Esophagus squamous epithelium (tissue), 4 donors: ENCODE measurements around the gene CTNNA3.

Experiments used
- CTCF ChIP-seq, 6 experiments: fragments of 450-650 bp in 4 of 6; fragments of 200-600 bp in 2 of 6; sonication (generic) in 2 of 6; IDR thresholded peaks; one replicate each; pipeline ENCODE4 v1.5.1; 2016 to 2019; ENCODE audit warnings: antibody characterized with exemption in 6 of 6, mild to moderate bottlenecking in 4 of 6, moderate library complexity in 4 of 6
- POLR2A ChIP-seq, 4 donors: fragments of 450-650 bp; IDR thresholded peaks; one replicate each; pipeline ENCODE4 v1.6.1; 2017; ENCODE audit warnings: antibody characterized with exemption in 4 of 4, mild to moderate bottlenecking in 4 of 4, moderate library complexity in 3 of 4

GRCh38 chr10:66629996-66630395, 1066.0 kb downstream of the CTNNA3 start:
- TF ChIP-seq CTCF (IDR thresholded peaks at IDR 0.05) (no peak), POLR2A (IDR thresholded peaks at IDR 0.05) (no peak)
